Hepatic stellate cell (primary cell): Measurements from ENCODE around the gene RASL12.
A peak's percentile ranks its signal among the peaks of the same experiment; 100 is the strongest.
"Not testable (repeated sequence)": the region's sequence is repeated elsewhere in the genome, so short reads cannot be mapped to it uniquely, and the experiment has no call there.

Source experiments
- DNase-seq: peaks from one replicate; pipeline ENCODE4 v3.0.0; 2011; ENCODE audit warnings: low spot score

The RASL12 gene

GRCh38 chr15:65067645-65068402 lies at the start of gene RASL12:
Gene RASL12, minus strand, starts transcription at chr15:65067991. Its CDS starts 156 bp downstream, at chr15:65067835.
- no peak for DNase-seq

- no peak for DNase-seq
These were observed 47.8 kb upstream of the RASL12 start for GRCh38 chr15:65115542-65115941.

GRCh38 chr15:65115086-65115485 lies 47.3 kb upstream of the RASL12 start, which contains the start of gene UBAP1L:
Gene UBAP1L, minus strand, starts transcription at chr15:65115200. Its CDS starts 8,985 bp downstream, at chr15:65106215.
- no peak for DNase-seq

- peak; percentile 41 for DNase-seq
These were observed 43.0 kb upstream of the RASL12 start for GRCh38 chr15:65110676-65111292.

GRCh38 chr15:65106011-65106590 lies 38.3 kb upstream of the RASL12 start:
- DNase-seq = no peak

- DNase-seq = no peak
These were observed 37.2 kb upstream of the RASL12 start for GRCh38 chr15:65105038-65105437.

GRCh38 chr15:65102912-65103311 lies 35.1 kb upstream of the RASL12 start:
- DNase-seq = no peak

GRCh38 chr15:65101891-65102708 lies 34.3 kb upstream of the RASL12 start:
- no peak for DNase-seq

- DNase-seq = peak; percentile 68
These were observed 33.7 kb upstream of the RASL12 start for GRCh38 chr15:65101411-65101890.

- DNase-seq = no peak
These were observed 32.7 kb upstream of the RASL12 start for GRCh38 chr15:65100442-65100841.

GRCh38 chr15:65099801-65100200 lies 32.0 kb upstream of the RASL12 start:
- not testable (repeated sequence) for DNase-seq

- no peak for DNase-seq
These were observed 31.5 kb upstream of the RASL12 start for GRCh38 chr15:65099336-65099735.

- no peak for DNase-seq
These were observed 30.0 kb upstream of the RASL12 start for GRCh38 chr15:65097651-65098263.

GRCh38 chr15:65096481-65097385 lies 28.9 kb upstream of the RASL12 start:
- no peak for DNase-seq

- no peak for DNase-seq
These were observed 27.9 kb upstream of the RASL12 start for GRCh38 chr15:65095747-65096104.

GRCh38 chr15:65095011-65095746 lies 27.4 kb upstream of the RASL12 start:
- no peak for DNase-seq

GRCh38 chr15:65094294-65094995 lies 26.7 kb upstream of the RASL12 start:
- no peak for DNase-seq

- DNase-seq = not testable (repeated sequence)
These were observed 26.0 kb upstream of the RASL12 start for GRCh38 chr15:65093793-65094170.
